Measurements from ENCODE around the gene CHSY1. TPM values are rescaled to one million over a fixed set of nuclear protein-coding genes. Genes with fewer than 3 reads are reported as not detected.

The CHSY1 gene
- polyA plus RNA-seq, 3 donors = 2.7 to 19.0 (median 3.0) TPM

GRCh38 chr15:101129851-101130380 is 121.9 kb downstream of the CHSY1 start:
- H3K4me1 Mint-ChIP-seq = peaks cover 64% of the 10 kb centered on the region

More at GRCh38 chr15:101129851-101130380, 121.9 kb downstream of the CHSY1 start:
- Histone ChIP-seq H4K20me1 (ENCODE audit: insufficient read depth, low read length) (no peaks in the 10 kb centered on the region), H3K4me3 (replicated peaks in 1 of 3; ENCODE audit: low read depth in 2 of 3, low read length in 3 of 3) (peak overlapping the region in 1 of 3 experiments; percentile 40), H3K27ac (ENCODE audit: low read depth in 1 of 2, low read length in 2 of 2) (peak overlapping the region in 1 of 2 donors; percentile 35), H3K27me3 (ENCODE audit: control insufficient read depth in 2 of 2, insufficient read depth in 2 of 2, low read length in 2 of 2) (no peaks in the 10 kb centered on the region), H3K9me3 (replicated peaks in 1 of 2; ENCODE audit: control insufficient read depth in 1 of 2, insufficient read depth in 1 of 2, low read length in 2 of 2) (no peaks in the 10 kb centered on the region), H3K4me1 (ENCODE audit: control insufficient read depth in 1 of 2, insufficient read depth in 2 of 2, low read length in 2 of 2) (peaks cover 64 to 70% of the 10 kb centered on the region in 2 donors), H3K9ac (ENCODE audit: insufficient read depth, low read length, poor library complexity, severe bottlenecking) (no peak overlapping the region), H3K36me3 (replicated peaks in 1 of 2; ENCODE audit: control insufficient read depth in 1 of 2, insufficient read depth in 2 of 2, low read length in 2 of 2) (no peaks in the 10 kb centered on the region), H3K4me2 (replicated peaks; ENCODE audit: extremely low read depth, low read length, poor library complexity, severe bottlenecking) (peak overlapping the region; percentile 47), H2AFZ (ENCODE audit: insufficient read depth, low read depth, low read length, poor library complexity, severe bottlenecking) (peak overlapping the region; percentile 22), H3K79me2 (ENCODE audit: insufficient read depth, low read length) (no peaks in the 10 kb centered on the region)
- H3K36me3 Mint-ChIP-seq = peaks cover 0 to 4% of the 10 kb centered on the region in 2 donors
- H3K27ac Mint-ChIP-seq = peak overlapping the region in 4 of 7 donors; percentile 20 to 52 (median 28)
- peaks cover 0 to 3% (median 1%) of the 10 kb centered on the region in 3 donors for H3K27me3 Mint-ChIP-seq (ENCODE audit: low read depth in 3 of 3)
- TF ChIP-seq CTCF (IDR thresholded peaks at IDR 0.05) = no peak
- peaks cover 0 to 2% (median 0%) of the 10 kb centered on the region in 7 donors for H3K9me3 Mint-ChIP-seq
- intact Hi-C loops (cut with micrococcal nuclease) = loop anchor here (5.0 to 10.0 kb wide), 2 partner anchors 55 to 77 kb away; no protein-coding TSS in a partner anchor
- no CpG with 5 or more reads among the region's 4 CpGs for WGBS (ENCODE audit: insufficient coverage)
- no peak for DNase-seq
- H3K4me3 Mint-ChIP-seq = peak overlapping the region in 1 of 2 donors; percentile 64

Measured in CD14-positive monocyte (primary cell).